GM21390 (cell line): ENCODE measurements around the gene PTPRN2.

Source experiments
- ATAC-seq: cut with Tn5 transposase; IDR thresholded peaks from one replicate; pipeline ENCODE4 v1.9.1; 2021; ENCODE audit not compliant: unreplicated experiment

PTPRN2 gene

DNA sequence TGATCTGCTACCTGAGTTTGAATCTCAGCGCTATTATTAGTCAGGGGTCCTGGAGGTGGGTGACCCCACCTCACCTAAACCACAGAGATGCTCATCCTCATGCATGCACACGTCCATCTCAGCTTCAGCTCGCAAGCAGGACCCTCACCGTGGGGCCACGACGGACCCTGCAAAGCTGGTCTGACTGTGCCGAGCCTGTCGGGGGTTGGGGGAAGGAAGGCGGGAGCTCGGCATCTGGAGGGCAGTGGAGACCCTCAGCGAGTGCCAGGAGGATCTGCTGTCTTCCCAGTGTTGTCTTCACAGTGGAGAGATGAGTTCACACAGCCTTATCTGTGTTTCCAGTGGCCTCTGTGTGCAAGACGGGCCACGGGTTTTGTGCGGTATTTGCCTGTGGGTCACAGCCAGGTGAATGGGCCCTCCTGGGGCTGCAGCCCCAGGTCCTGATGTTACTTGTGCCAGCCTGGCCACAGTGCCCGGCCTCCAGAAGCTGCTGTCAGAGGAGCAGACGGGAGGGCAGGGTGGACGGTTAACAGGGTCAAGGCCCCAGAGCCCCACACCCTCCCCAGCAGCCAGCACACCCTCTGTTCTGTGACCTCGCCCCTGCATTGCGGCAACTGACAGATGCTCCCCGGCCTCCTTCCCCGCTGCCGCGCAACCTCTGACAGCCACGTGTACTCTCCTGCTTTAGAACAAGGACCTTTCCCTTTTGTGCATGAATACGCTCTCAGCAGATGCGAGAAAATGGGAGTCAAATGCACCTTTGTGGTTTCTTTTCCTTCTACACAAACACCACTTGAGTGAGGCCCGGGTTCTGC lies 722.1 kb downstream of the PTPRN2 start:
- no peak for ATAC-seq

DNA sequence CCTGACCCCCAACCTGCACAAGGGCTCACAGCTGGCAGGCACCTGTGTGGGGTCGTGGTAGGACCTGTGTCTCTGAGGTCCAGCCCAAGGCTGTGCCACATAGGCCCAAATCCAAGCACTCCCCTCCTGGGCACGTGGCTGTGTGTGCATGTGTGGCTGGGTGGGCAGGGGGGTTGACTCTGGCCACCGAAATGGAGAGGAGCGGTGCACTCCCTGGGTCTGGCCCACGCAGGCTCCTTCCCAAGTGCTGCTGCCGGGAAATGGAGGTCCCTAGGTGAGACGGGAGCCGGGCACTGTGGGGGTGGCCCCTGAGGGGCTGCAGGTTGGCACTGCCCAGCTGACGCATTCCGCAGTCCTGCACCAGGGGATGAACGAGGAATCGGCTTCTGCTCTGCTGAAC lies 722.7 kb downstream of the PTPRN2 start:
- no peak for ATAC-seq

- no peak for ATAC-seq
Observed at GRCh38 chr7:157863906-157864810, 723.5 kb downstream of the PTPRN2 start.

DNA sequence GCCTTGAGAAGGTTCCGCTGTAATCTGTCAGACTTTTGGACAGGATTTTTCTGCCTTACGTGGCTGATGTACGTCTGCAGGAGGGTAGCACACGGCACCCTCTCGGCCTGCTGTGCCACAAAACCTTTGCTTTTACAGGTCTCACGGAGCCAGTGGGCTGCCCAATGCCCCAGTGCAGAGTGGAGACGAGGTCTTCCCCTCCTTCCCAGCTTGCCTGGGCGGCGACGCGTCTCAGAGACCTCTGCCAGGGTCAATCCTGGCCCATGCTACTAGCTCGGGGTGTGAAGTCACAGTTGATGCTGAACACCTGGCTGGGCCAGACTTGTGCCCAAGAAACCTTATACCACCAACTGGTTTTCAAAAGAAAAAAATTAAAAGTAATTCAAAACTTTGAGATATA lies 724.4 kb downstream of the PTPRN2 start:
- ATAC-seq, result no peak

GRCh38 chr7:157862731-157863130 lies 724.9 kb downstream of the PTPRN2 start:
- ATAC-seq, result no peak

GRCh38 chr7:157861551-157861950 lies 726.1 kb downstream of the PTPRN2 start:
- ATAC-seq, result no peak

GRCh38 chr7:157861031-157861491 lies 726.6 kb downstream of the PTPRN2 start:
- ATAC-seq, result no peak

GRCh38 chr7:157860406-157860805 lies 727.2 kb downstream of the PTPRN2 start:
- no peak for ATAC-seq

DNA sequence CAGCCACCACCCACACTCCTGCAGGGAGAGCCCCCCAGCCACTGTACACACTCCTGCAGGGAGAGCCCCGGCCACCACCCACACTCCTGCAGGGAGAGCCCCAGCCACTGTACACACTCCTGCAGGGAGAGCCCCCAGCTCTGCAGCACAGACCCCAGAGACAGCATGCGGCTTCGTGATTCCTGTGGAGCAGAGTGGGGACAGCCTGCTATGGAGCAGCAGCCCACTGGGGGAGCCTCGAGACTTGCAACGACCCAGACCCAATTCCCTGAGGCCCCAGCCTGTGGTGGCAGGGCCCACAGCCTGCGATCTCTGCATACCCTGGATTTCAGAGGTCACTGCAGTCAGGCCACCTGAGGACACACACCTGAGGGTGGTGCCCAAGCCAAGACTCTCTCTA lies 727.7 kb downstream of the PTPRN2 start:
- no peak for ATAC-seq

DNA sequence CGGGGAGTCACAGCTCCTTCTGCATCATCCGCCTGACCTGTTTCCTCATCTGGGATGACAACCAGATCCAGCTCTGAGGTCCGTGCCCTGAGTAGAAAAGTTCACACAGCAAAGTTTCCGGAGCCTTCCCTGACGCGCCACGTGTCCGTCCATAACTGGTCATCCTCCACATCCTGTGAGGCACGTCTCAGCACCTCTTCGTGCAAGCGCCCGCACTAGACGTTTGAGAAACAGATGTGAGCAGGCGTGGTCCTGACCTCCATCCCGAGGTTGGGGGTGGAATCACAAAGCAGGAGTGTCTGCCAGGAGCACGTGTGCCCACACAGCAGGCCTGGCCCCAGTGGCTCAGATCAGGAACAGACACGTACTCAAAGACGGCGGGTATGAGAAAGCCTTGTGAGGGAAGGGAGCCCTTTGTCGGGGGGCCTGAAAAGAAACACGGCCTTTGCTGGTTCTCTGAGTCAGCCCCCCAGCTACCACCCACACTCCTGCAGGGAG lies 730.0 kb downstream of the PTPRN2 start:
- ATAC-seq, result no peak

GRCh38 chr7:157856873-157857577 lies 730.6 kb downstream of the PTPRN2 start:
- no peak for ATAC-seq

GRCh38 chr7:157855452-157856213 lies 732.0 kb downstream of the PTPRN2 start:
- no peak for ATAC-seq

DNA sequence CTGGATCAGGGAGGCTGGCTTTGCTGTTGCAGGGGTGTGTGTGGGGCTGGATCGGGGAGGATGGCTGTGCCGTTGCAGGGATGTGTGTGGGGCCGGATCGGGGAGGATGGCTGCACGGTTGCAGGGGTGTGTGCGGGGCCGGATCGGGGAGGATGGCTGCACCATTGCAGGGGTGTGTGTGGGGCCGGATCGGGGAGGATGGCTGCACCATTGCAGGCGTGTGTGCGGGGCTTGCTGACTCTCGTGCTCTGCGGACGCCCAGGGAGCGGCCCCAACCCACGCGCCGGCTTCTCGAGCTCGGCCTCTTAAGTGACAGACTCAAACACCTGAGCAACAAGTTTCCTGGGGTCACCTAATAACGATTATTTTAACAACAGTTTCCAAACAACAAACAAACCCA lies 732.6 kb downstream of the PTPRN2 start:
- no peak for ATAC-seq

DNA sequence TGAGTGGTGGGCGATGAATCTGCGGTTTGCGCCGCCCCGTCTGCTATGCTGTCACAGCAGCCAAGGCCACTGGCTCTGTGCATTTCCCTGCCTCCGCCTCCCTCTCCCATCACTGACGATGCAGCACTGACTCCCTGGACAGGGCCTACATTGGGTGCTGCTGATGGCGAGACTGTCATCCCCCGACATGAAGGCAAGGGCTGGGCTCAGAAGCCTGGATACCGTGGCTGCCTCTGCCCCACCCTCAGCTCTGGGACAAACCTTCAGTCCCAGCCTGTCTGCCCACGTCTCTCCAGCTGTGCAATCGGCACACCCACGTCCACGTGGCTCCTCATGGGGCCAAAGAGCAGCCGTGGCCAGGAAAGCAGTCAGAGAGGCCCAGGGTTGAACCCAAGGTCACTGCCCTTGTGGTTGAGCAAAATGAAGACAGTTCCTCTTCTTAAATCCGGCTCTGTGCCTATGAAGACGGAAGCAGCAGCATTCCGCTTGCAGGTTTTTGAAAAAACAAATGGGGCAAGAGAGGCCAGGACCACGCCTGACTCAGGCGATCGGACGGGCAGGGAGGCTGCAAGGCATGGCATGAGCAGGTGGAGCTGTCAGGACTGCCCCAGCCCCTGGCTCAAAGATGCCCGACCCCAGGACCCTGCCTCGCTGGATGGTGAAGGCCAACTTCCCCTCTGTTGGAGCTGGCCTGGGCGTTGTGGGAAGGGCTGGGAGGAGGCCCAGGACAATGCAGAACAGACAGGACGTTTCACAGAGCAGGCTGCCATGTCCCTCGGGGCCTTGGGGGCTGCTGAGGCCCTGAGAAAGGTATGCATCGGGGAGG lies 733.3 kb downstream of the PTPRN2 start:
- no peak for ATAC-seq

- ATAC-seq, result no peak
Observed at GRCh38 chr7:157853789-157854065, 733.9 kb downstream of the PTPRN2 start.

GRCh38 chr7:157853076-157853788 lies 734.4 kb downstream of the PTPRN2 start:
- ATAC-seq, result no peak

DNA sequence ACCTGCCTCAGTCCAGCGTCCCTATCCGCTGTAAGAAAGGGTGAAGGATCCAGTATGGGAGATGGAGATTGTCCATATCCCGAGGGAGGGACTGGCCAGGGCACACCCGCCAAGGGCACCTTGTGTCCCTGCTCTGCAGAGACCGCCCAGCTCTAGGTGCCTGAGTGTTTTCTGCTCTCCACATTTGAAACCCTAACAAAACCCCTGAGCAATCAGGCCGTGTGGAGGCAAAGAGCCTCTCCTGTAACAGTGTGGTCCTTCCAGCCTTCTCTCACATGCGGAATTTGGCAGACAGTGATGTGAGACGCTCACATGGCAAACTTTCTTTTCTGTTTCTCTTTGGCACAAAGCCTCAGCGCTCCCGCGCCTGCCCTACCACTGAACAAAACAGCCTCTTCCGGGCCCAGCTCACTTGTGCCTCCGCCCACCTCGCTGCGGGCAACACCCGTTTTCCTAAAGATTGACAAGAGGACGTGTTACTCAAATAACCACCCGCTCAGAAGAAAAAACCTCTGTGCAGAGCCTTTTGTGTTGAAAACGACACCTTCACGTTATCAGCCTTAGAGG lies 736.0 kb downstream of the PTPRN2 start:
- ATAC-seq, result no peak

- no peak for ATAC-seq
Observed at GRCh38 chr7:157850481-157851444, 736.9 kb downstream of the PTPRN2 start.
